Psoas muscle (tissue), 8 donors: ENCODE results near the gene LRRC26. TPM values are rescaled to one million over a fixed set of nuclear protein-coding genes. Genes with fewer than 3 reads are reported as not detected.

Experiments used
- ATAC-seq, 4 donors: fragments of 200-7000 bp; cut with Tn5 transposase; one replicate each; pipeline ENCODE4 v1.9.1; 2020; ENCODE audit warnings: moderate library complexity in 3 of 4, mild to moderate bottlenecking in 2 of 4
- DNase-seq, 2 donors: peaks; one replicate each; pipeline ENCODE4 v3.0.0-alpha.2; 2020
- H3K27ac ChIP-seq: fragments of 200-600 bp; one replicate; pipeline ENCODE4 v1.8.0; 2022
- H3K27me3 ChIP-seq, 3 donors: fragments of 200-600 bp in 1 of 3; one replicate each; pipeline versions ENCODE4 v1.6.1 to v1.8.0; 2013 to 2022; ENCODE audit warnings: low read length in 2 of 3, mild to moderate bottlenecking in 2 of 3, moderate library complexity in 1 of 3; ENCODE audit not compliant: insufficient read depth in 3 of 3
- H3K36me3 ChIP-seq, 2 donors: fragments of 200-600 bp in 1 of 2; one replicate each; pipeline versions ENCODE4 v1.6.1 to v1.8.0; 2013 to 2022; ENCODE audit warnings: low read depth in 1 of 2, mild to moderate bottlenecking in 1 of 2, moderate library complexity in 1 of 2; ENCODE audit not compliant: insufficient read depth in 1 of 2
- H3K4me1 ChIP-seq: fragments of 200-600 bp; one replicate; pipeline ENCODE4 v1.8.0; 2022
- H3K4me3 ChIP-seq: fragments of 200-600 bp; one replicate; pipeline ENCODE4 v1.8.0; 2022; ENCODE audit warnings: mild to moderate bottlenecking
- H3K9me3 ChIP-seq: fragments of 200-600 bp; one replicate; pipeline ENCODE4 v1.8.0; 2022
- WGBS, 3 donors: extraction: QIAGEN DNeasy Blood & Tissue Kit; methylation state at CpG; one replicate each; pipeline versions ENCODE4 v1.1.6 to v1.1.7; 2013; 5-methylcytosine and 5-hydroxymethylcytosine counted together
- intact Hi-C, 2 donors: fragments of 100-400 bp; cut with DNase I; formaldehyde crosslinking; loops; one replicate each; pipeline versions ENCODE4 v1.11.0 to v1.14.2; 2022
- polyA plus RNA-seq, 3 donors: library from polyadenylated mRNA; stranded (reverse); fragments of 200-250 nt; gene quantifications; one replicate each; pipeline ENCODE4 v1.2.3, GENCODE V29; 2013
- total RNA-seq, 4 donors: library from RNA; stranded (reverse); fragmentation: NEBNext Ultra II Directional in 2 of 4; extraction: Animal tissue kit (Norgen Biotek cat#: 25700) in 2 of 4; gene quantifications; one replicate each; pipeline versions ENCODE4 v1.2.1 to v1.2.4, GENCODE V29; 2021 to 2023
- TF ChIP-seq, protein P1 (sequence below): fragments of 200-600 bp; IDR thresholded peaks from one replicate; pipeline ENCODE4 v1.8.0; 2022; ENCODE audit warnings: antibody characterized with exemption
- donor health status: healthy with polysubstance abuse.
- donor health status: DM: no; HTN: no; CAD: no; lungs with moderate emphysema.
- donor health status: Bipolar disorder and iron deficiency.
- donor health status: healthy.
- donor health status: DM: yes; HTN: yes; CAD: no.
- donor health status: DM: no; HTN: no; CAD: no.
- donor health status: DM: no; HTN: no; CAD: no.
- donor health status: DM: yes; HTN: yes; CAD: no.

Gene LRRC26
- total and polyA plus RNA-seq, 7 donors, result not detected

GRCh38 chr9:137185921-137186320, 16.1 kb upstream of the LRRC26 start:
- DNase-seq, result no peak
- Histone ChIP-seq H3K36me3 (peaks cover 3 to 67% of the 10 kb centered on the region in 2 donors), H3K27me3 (no peaks in the 10 kb centered on the region), H3K4me3 (peak overlapping the region; percentile 93), H3K4me1 (peaks cover 41% of the 10 kb centered on the region), H3K27ac (no peak overlapping the region), H3K9me3 (no peaks in the 10 kb centered on the region)
- ATAC-seq, result no peak
- 90 to 93% (median 93%) methylated on average over 16 to 19 of the region's 19 CpGs for WGBS, 3 donors
- intact Hi-C loops, result loop anchor here in 1 of 2 donors (5.0 kb wide), 1 partner anchor 41 kb away; the partner anchor contains the start of genes CYSRT1 and RNF224
- TF ChIP-seq, protein P1, sequence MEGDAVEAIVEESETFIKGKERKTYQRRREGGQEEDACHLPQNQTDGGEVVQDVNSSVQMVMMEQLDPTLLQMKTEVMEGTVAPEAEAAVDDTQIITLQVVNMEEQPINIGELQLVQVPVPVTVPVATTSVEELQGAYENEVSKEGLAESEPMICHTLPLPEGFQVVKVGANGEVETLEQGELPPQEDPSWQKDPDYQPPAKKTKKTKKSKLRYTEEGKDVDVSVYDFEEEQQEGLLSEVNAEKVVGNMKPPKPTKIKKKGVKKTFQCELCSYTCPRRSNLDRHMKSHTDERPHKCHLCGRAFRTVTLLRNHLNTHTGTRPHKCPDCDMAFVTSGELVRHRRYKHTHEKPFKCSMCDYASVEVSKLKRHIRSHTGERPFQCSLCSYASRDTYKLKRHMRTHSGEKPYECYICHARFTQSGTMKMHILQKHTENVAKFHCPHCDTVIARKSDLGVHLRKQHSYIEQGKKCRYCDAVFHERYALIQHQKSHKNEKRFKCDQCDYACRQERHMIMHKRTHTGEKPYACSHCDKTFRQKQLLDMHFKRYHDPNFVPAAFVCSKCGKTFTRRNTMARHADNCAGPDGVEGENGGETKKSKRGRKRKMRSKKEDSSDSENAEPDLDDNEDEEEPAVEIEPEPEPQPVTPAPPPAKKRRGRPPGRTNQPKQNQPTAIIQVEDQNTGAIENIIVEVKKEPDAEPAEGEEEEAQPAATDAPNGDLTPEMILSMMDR, result no peak

DNA sequence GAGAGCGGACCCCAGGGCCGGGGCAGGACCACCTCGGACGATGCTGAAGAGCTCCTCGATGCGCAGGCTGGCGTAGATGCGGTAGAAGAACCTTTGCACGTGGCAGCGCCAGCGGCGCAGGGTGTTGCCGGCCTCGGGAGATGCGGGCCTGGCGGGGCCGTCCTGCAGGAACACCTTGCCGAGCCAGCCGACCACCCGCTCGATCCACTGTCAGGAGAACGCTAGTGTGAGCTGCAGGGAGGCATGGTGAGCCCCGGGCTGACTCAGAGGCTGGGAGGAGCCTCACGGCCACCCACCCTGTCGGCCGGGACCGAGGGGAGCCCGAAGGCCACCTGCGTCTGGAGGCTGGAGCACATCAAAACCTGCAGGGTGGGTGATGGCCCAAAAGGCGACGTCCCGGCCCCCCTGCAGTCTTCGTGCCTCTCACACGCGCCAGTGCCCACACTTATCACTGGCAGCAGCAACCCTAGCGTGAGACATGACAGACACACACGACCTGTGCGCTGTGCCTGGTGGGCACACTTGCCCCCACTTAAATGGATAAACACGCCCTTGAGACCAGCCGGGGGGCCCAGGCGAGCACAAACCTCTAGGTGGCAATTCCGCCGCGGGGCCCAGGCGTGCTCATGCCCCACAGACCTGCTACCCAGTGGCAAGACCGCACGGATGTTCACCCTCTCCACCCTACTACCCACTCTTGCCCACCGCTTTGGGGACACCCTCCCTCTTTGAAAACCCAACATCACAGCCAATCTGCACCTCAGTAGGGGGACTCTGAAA, 15.2 kb upstream of the LRRC26 start:
- 89 to 93% (median 93%) methylated on average over 41 to 48 of the region's 48 CpGs for WGBS, 3 donors
- ATAC-seq (no peak), DNase-seq (no peak)
- Histone ChIP-seq H3K27ac (no peak overlapping the region), H3K27me3 (no peaks in the 10 kb centered on the region), H3K4me1 (peaks cover 32% of the 10 kb centered on the region), H3K9me3 (no peaks in the 10 kb centered on the region), H3K4me3 (no peak overlapping the region), H3K36me3 (peaks cover 3 to 67% of the 10 kb centered on the region in 2 donors)
- intact Hi-C loops, result loop anchor here in 1 of 2 donors (5.0 kb wide), 1 partner anchor 42 kb away; the partner anchor contains the start of genes CYSRT1 and RNF224
- TF ChIP-seq, protein P1, result no peak

- no peak overlapping the region for H3K4me3 ChIP-seq
- no peak overlapping the region for H3K27ac ChIP-seq
Observed at GRCh38 chr9:137183980-137184595, 14.2 kb upstream of the LRRC26 start.

GRCh38 chr9:137182836-137183235, 13.0 kb upstream of the LRRC26 start:
- no peak for ATAC-seq
- DNase-seq, result no peak
- 87 to 95% (median 89%) methylated on average over 17 of the region's 17 CpGs for WGBS, 3 donors
- Histone ChIP-seq H3K27ac (no peak overlapping the region), H3K36me3 (peaks cover 3 to 84% of the 10 kb centered on the region in 2 donors), H3K4me1 (peaks cover 22% of the 10 kb centered on the region), H3K27me3 (no peaks in the 10 kb centered on the region), H3K9me3 (no peaks in the 10 kb centered on the region), H3K4me3 (no peak overlapping the region)
- TF ChIP-seq, protein P1, result no peak
- intact Hi-C loops, result no loop called here

More at GRCh38 chr9:137183980-137184595, 14.2 kb upstream of the LRRC26 start:
- no peaks in the 10 kb centered on the region for H3K9me3 ChIP-seq
- TF ChIP-seq, protein P1, result no peak
- peaks cover 3 to 71% of the 10 kb centered on the region in 2 donors for H3K36me3 ChIP-seq
- H3K27me3 ChIP-seq, result no peaks in the 10 kb centered on the region
- DNase-seq (no peak), ATAC-seq (no peak)
- 92 to 96% (median 94%) methylated on average over 27 of the region's 27 CpGs for WGBS, 3 donors
- peaks cover 23% of the 10 kb centered on the region for H3K4me1 ChIP-seq
- intact Hi-C loops, result no loop called here
